ENCODE results near the gene OXER1.

- no peak for TF ChIP-seq CTCF (IDR thresholded peaks at IDR 0.05)
- no peak for TF ChIP-seq POLR2AphosphoS5 (IDR thresholded peaks at IDR 0.05)
- TF ChIP-seq POLR2A (IDR thresholded peaks at IDR 0.05), result no peak
Observed at GRCh38 chr2:42721898-42722297, 42.0 kb downstream of the OXER1 start.

All from prostate gland (tissue), 2 donors.